ENCODE measurements around the gene SPATS2.

The SPATS2 gene

DNA sequence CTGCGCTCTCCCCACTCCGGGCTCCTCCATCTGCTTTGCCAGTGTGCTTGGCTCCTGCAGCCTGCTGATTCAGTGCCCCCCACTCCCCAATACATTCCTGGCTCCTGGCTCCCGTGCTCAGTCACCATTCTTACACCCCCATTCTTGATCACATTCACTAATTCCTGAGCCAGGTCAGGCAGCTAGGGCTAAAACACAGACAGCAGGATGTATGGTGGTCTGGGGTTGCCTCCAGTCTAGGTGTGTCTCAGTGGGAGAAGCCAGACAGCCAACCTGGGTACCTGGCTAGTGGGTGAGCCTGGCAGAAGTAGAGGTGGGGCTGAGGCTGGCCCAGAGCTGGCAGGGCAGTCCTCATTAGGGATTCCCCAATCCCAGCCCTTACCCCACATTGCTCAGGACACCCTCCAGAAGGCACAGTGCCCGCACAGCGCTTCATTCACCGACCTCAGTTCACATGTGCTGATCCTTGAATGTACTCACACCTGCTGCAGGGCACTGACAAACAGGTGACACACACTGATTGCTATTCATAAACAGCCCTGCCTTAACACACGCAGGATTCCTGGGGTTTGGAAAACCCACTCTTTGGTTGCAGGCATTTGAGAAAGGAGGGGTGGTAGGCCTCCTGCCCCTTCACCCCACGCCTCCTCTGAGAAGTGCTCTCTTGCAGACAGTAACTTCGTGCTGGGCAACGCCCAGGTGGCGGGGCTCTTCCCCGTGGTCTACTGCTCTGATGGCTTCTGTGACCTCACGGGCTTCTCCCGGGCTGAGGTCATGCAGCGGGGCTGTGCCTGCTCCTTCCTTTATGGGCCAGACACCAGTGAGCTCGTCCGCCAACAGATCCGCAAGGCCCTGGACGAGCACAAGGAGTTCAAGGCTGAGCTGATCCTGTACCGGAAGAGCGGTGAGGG, 173.2 kb downstream of the SPATS2 start:
- TF ChIP-seq, protein P1, sequence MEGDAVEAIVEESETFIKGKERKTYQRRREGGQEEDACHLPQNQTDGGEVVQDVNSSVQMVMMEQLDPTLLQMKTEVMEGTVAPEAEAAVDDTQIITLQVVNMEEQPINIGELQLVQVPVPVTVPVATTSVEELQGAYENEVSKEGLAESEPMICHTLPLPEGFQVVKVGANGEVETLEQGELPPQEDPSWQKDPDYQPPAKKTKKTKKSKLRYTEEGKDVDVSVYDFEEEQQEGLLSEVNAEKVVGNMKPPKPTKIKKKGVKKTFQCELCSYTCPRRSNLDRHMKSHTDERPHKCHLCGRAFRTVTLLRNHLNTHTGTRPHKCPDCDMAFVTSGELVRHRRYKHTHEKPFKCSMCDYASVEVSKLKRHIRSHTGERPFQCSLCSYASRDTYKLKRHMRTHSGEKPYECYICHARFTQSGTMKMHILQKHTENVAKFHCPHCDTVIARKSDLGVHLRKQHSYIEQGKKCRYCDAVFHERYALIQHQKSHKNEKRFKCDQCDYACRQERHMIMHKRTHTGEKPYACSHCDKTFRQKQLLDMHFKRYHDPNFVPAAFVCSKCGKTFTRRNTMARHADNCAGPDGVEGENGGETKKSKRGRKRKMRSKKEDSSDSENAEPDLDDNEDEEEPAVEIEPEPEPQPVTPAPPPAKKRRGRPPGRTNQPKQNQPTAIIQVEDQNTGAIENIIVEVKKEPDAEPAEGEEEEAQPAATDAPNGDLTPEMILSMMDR (IDR thresholded peaks at IDR 0.05; ENCODE audit: insufficient read depth, low read length, poor library complexity, severe bottlenecking), result no peak
- Histone ChIP-seq H3K4me3 (replicated peaks; ENCODE audit: low read depth, low read length) (no peak overlapping the region), H3K36me3 (ENCODE audit: control insufficient read depth, insufficient read depth, low read length) (no peaks in the 10 kb centered on the region), H3K27me3 (replicated peaks; ENCODE audit: control insufficient read depth, insufficient read depth, low read length) (peaks cover 5% of the 10 kb centered on the region)
- DNase-seq (ENCODE audit: extremely low read depth, insufficient read length), result no peak

DNA sequence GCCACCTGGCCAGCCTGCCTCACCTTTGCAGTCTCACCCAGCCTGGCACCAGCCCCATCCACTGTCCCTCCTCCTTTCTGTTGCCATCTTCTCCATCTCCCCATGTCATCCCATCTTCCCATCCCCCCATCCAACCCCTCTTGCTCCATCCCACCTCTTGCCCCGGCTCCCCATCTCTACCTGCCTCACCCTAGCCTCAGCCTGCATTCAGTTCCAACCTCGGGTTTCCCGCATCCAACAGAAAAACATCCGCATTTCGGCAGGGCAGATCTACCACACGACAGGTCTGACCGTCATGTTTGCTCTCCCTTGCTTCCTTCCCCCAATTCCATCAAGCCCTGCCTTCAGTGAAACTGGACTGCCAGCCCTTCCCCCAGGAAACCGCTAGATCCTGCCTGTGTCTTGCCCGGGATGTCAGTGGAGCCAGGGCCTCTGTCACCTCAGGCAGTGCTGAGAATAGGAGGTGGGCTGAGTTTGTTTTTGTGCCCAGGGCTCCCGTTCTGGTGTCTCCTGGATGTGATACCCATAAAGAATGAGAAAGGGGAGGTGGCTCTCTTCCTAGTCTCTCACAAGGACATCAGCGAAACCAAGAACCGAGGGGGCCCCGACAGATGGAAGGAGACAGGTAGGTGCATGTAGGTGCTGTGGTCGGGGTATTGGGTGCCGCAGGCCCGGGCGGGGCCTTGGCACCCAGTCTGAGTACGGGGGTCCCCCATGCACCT, 174.0 kb downstream of the SPATS2 start:
- TF ChIP-seq, protein P1 (IDR thresholded peaks at IDR 0.05; ENCODE audit: insufficient read depth, low read length, poor library complexity, severe bottlenecking), result no peak
- peaks cover 5% of the 10 kb centered on the region for H3K27me3 ChIP-seq (replicated peaks; ENCODE audit: control insufficient read depth, insufficient read depth, low read length)
- H3K4me3 ChIP-seq (replicated peaks; ENCODE audit: low read depth, low read length), result no peak overlapping the region
- H3K36me3 ChIP-seq (ENCODE audit: control insufficient read depth, insufficient read depth, low read length), result no peaks in the 10 kb centered on the region
- no peak for DNase-seq (ENCODE audit: extremely low read depth, insufficient read length)

DNA sequence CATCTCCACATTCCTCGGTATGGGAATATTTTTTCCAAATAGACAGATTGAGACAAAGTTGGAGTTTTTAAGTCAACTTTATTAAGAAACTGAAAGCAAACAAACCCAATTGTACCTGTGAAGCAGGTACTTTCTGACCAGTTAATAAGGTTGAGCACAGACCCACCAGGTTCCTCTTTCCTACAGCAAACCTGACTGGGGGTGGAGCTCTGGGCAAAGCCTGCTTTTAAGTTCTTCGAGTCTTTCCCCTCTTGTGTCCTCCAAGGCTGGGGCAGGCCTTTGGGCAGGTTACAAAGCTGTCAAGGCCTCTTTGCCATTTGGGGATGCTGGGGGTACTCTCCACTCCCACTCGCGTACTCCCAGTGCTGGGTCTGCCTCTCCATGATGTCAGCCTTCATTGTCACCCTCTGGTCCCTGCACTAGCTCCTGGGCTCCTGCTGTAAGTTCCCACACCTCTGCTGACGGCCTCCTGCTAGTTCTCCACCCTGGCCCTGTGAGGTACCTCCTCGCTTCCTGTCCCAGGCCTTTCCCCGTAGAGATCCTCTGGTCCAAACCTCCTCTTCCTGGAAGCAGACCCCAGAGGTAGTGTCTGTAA, 174.7 kb downstream of the SPATS2 start:
- peaks cover 5% of the 10 kb centered on the region for H3K27me3 ChIP-seq (replicated peaks; ENCODE audit: control insufficient read depth, insufficient read depth, low read length)

DNA sequence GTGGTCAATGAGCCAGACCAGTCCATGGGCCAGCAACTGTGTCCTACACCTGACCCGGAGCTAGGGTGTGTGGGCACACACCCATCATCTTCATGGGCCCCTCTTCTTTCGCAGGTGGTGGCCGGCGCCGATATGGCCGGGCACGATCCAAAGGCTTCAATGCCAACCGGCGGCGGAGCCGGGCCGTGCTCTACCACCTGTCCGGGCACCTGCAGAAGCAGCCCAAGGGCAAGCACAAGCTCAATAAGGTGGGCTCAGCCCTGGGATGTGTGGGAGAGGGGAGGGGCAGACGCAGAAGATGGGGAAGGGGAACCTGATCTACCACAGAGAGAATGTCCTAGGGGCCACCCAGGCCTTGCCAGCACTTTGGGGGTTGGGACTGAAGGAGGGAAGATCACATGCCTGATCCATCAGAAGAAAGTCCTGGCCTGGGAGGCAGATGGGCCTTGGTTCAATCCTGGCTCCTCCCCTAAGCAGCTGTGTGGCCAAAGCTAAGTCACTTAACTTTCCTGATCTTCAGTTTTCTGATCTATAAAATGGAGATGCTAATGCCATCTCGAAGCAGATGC, 175.4 kb downstream of the SPATS2 start:
- TF ChIP-seq, protein P1 (IDR thresholded peaks at IDR 0.05; ENCODE audit: insufficient read depth, low read length, poor library complexity, severe bottlenecking), result no peak
- no peak for DNase-seq (ENCODE audit: extremely low read depth, insufficient read length)
- no peaks in the 10 kb centered on the region for H3K36me3 ChIP-seq (ENCODE audit: control insufficient read depth, insufficient read depth, low read length)
- no peak overlapping the region for H3K4me3 ChIP-seq (replicated peaks; ENCODE audit: low read depth, low read length)
- peaks cover 3% of the 10 kb centered on the region for H3K27me3 ChIP-seq (replicated peaks; ENCODE audit: control insufficient read depth, insufficient read depth, low read length)

More for the DNA sequence above, 174.7 kb downstream of the SPATS2 start:
- H3K36me3 ChIP-seq (ENCODE audit: control insufficient read depth, insufficient read depth, low read length), result no peaks in the 10 kb centered on the region
- no peak for DNase-seq (ENCODE audit: extremely low read depth, insufficient read length)
- no peak overlapping the region for H3K4me3 ChIP-seq (replicated peaks; ENCODE audit: low read depth, low read length)
- TF ChIP-seq, protein P1 (IDR thresholded peaks at IDR 0.05; ENCODE audit: insufficient read depth, low read length, poor library complexity, severe bottlenecking), result no peak

DNA sequence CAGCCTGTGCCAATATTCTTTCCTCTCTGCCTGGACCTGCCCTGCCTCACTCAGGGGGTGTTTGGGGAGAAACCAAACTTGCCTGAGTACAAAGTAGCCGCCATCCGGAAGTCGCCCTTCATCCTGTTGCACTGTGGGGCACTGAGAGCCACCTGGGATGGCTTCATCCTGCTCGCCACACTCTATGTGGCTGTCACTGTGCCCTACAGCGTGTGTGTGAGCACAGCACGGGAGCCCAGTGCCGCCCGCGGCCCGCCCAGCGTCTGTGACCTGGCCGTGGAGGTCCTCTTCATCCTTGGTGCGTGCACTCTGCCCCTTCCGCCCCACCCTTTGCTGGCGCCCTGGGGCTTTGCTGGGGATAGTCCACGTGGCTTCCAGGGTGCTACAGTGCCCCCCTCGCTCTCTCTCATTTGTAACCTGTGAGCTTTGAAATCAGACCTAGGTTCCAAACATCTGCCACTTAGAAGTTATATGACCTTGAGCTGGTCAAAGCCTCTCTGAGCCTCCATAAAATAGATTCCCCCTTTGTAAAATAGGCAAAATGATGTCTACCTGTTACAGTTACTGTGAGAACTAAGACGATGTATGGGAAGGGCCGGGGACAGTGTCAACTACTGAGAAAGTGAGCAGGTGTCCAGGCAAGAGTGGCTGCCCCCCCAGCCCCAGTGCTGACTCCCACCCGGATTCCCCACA, 176.1 kb downstream of the SPATS2 start:
- no peak overlapping the region for H3K4me3 ChIP-seq (replicated peaks; ENCODE audit: low read depth, low read length)
- TF ChIP-seq, protein P1 (IDR thresholded peaks at IDR 0.05; ENCODE audit: insufficient read depth, low read length, poor library complexity, severe bottlenecking), result no peak
- no peak for DNase-seq (ENCODE audit: extremely low read depth, insufficient read length)
- peaks cover 4% of the 10 kb centered on the region for H3K27me3 ChIP-seq (replicated peaks; ENCODE audit: control insufficient read depth, insufficient read depth, low read length)
- no peaks in the 10 kb centered on the region for H3K36me3 ChIP-seq (ENCODE audit: control insufficient read depth, insufficient read depth, low read length)
